AG09309 (cell line): ENCODE data around the gene CSDE1.

Experiments
- DNase-seq: peaks from one replicate; pipeline ENCODE4 v3.0.0-alpha.2; 2010; ENCODE audit warnings: low read depth
- H3K4me3 ChIP-seq: 2 replicates; pipeline ENCODE4 v1.5.1; 2011; ENCODE audit warnings: mild to moderate bottlenecking, low read depth, low read length, moderate library complexity; ENCODE audit not compliant: control insufficient read depth
- CTCF ChIP-seq: IDR thresholded peaks from 2 replicates; pipeline ENCODE4 v1.5.1; 2011; ENCODE audit warnings: mild to moderate bottlenecking, low read depth, low read length, inconsistent platforms; ENCODE audit not compliant: insufficient read depth, control insufficient read depth; ENCODE audit errors: missing control alignments

Gene CSDE1

DNA sequence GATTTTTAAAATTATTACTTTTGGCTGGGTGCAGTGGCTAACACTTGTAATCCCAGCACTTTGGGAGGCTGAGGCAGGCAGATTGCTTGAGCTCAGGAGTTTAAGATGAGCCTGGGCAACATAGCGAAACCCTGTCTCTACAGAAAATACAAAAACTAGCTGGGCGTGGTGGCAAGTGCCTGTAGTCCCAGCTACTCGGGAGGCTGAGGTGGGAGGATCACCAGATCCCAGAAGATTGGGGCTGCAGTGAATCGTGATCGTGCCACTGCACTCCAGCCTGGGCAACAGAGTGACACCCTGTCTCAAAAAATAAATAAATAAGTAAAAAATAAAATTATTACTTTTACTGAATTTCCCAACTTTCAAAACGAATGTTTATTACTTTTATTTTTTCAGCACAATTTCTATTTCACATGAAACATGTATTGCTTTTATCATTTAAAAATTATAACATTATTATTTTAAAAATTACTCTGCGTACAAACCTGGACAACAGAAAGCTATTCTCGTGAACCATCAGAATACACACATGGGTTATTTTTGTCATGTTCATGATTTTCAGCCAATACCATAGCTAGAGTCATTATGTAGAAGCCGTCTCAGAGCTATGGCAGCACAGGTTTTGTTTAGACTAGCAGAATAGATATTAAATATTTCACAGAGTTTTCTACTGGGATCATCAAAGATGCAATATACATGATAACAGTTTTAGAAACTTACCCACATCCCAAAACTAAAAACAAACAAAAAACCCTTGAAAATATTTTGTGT lies 63.1 kb downstream of the CSDE1 start:
- H3K4me3 ChIP-seq: no peak overlapping the region
- TF ChIP-seq CTCF: no peak
- no peak for DNase-seq

GRCh38 chr1:114692947-114693346 lies 64.8 kb downstream of the CSDE1 start:
- DNase-seq: no peak
- TF ChIP-seq CTCF: no peak
- no peak overlapping the region for H3K4me3 ChIP-seq

DNA sequence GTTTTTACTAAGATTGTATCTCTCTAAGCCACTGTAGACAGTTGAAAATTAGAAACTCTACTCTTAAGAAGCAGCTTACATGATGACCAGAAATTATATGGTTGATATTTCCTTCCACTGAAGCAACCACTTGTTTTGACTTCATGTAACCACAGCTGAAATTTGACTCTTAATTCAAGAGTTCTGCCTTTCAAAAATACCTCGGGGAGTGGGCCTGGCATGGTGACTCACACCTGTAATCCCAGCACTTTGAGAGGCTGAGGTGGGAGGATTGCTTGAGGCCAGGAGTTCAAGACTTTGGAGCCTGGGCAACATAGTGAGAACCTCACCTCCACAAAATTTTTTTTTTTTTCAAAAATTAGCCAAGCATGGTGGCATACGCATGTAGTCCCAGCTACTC lies 66.7 kb downstream of the CSDE1 start:
- TF ChIP-seq CTCF: no peak
- no peak for DNase-seq
- no peak overlapping the region for H3K4me3 ChIP-seq

- TF ChIP-seq CTCF: no peak
- H3K4me3 ChIP-seq: no peak overlapping the region
- no peak for DNase-seq
Measured at GRCh38 chr1:114690148-114690547, 67.6 kb downstream of the CSDE1 start.

GRCh38 chr1:114688526-114688925 lies 69.3 kb downstream of the CSDE1 start:
- no peak for DNase-seq
- no peak overlapping the region for H3K4me3 ChIP-seq
- no peak for TF ChIP-seq CTCF

DNA sequence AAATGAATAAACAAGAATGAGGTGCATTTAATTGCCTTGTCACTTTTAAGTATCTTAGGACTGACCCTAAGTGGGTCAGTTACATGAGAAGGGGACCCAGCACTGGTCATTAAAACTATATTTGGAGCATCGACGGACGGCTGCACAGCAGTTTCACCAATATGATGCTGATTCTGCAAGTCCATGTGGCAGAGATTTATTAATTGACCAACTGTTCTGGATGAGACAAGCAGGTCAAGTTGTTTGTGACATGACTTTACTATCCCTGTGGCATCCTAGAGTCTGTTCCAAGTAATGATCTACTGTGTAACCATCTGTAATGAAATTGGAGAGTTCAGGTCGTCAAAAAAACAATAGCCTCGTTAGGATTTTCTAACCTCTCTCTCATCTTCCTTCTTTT lies 71.9 kb downstream of the CSDE1 start:
- no peak for TF ChIP-seq CTCF
- no peak for DNase-seq
- no peak overlapping the region for H3K4me3 ChIP-seq
